GM21515 (cell line): ENCODE measurements around the gene RAB13.

Experiments
- ATAC-seq: cut with Tn5 transposase; IDR thresholded peaks from one replicate; pipeline ENCODE4 v1.9.1; 2021; ENCODE audit not compliant: unreplicated experiment

Gene RAB13

GRCh38 chr1:153957744-153958110, 28.4 kb downstream of the RAB13 start:
- ATAC-seq: peak; percentile 8

- ATAC-seq: no peak
Measured at GRCh38 chr1:153956997-153957715, 29.0 kb downstream of the RAB13 start.

GRCh38 chr1:153954826-153955225, 31.3 kb downstream of the RAB13 start:
- no peak for ATAC-seq

DNA sequence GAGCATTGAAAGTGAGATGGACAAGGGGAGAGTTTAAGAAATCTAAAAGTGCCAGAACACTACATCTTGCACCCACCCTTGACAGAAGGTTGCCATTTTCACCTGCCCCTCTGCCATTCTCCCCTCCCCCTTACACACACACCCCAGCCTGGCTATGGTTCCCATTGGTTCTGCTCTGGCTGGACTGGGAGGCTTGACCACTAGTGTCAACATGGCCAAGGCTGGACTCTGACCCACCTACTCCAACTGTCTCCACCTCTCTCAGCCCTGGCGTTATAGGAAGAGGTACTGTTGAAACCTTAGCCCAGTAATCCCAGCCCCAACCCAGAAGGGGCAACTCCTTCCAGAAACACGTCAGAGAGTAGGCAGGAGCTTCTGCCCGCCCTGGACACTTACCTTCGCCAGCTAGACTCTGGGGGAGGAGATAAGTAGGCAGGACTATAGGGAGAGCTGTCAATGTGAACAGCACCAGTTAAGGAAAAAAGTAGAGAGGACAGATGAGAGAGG, 32.2 kb downstream of the RAB13 start:
- no peak for ATAC-seq

DNA sequence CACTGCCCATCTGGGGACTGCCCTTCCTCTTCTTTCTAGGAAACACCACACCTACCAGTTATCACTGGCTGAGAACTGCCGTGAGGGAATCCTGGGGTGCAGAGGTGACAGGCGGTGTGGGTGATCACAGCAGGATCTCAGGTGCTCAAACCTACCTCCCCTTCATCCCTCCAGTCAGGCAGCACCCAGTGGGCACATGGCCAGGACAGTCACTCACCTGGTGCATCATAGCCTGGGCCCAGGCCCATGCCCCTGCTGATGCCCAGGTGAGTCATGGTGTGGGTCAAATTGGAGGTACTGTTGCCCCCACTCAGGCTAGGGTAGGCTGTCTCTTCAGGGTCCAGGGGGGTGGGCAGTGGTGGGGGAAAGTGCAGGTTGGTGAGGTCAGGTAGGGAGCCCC, 34.3 kb downstream of the RAB13 start:
- ATAC-seq: no peak

- no peak for ATAC-seq
Measured at GRCh38 chr1:153951183-153951582, 35.0 kb downstream of the RAB13 start.

GRCh38 chr1:153946622-153947241, 39.4 kb downstream of the RAB13 start, which contains the start of gene DENND4B:
Gene DENND4B, minus strand, starts transcription at chr1:153946718. Its CDS starts 2,344 bp downstream, at chr1:153944374.
- ATAC-seq: peak; percentile 52

GRCh38 chr1:153945795-153946621, 40.1 kb downstream of the RAB13 start:
- ATAC-seq: peak; percentile 53

DNA sequence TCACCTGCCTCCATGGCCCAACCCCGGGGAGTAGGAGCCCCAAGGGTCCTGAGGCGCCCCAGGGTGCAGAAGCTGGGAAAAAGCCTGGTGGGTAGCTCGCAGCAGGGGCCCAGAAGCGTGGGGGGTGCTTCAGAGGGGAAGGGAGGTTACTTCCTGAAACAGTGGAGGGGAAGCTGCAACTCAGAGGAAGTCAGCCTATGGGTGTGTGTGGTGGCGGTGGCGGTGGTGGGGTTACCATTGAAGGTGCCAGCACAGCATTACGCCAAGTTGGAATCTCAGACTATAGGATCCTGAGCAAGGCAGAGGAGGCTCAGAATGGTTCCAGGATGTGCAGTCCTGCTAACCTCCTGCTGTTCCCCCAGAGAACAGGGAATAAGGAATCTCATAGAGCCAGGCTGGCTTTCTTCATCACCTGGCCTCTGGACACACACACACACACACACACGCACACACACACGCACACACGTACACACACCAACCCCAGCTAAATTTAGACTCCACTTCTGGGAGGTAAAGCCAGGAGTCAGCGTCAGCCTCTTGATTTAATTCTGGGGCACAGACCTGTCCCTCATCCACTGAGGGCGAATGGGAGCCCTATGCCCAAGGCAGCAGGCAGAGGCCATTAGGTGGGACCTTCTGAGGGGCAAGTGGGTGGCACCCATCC, 40.9 kb downstream of the RAB13 start:
- ATAC-seq: peak; percentile 28

DNA sequence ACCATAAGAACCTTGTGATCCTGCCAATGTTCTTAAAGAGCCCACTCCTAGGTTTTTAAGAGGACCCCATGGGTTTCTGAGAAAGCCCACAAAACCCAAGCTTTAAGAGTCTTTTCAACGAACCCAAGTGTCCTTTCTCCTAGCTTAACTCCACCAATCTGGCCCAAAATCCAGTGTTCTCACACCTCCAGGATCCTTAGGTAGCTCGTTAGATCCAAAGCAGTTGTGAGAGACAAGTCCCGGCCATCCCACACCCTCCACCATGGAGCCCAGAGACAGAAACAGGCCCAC, 41.4 kb downstream of the RAB13 start:
- no peak for ATAC-seq

DNA sequence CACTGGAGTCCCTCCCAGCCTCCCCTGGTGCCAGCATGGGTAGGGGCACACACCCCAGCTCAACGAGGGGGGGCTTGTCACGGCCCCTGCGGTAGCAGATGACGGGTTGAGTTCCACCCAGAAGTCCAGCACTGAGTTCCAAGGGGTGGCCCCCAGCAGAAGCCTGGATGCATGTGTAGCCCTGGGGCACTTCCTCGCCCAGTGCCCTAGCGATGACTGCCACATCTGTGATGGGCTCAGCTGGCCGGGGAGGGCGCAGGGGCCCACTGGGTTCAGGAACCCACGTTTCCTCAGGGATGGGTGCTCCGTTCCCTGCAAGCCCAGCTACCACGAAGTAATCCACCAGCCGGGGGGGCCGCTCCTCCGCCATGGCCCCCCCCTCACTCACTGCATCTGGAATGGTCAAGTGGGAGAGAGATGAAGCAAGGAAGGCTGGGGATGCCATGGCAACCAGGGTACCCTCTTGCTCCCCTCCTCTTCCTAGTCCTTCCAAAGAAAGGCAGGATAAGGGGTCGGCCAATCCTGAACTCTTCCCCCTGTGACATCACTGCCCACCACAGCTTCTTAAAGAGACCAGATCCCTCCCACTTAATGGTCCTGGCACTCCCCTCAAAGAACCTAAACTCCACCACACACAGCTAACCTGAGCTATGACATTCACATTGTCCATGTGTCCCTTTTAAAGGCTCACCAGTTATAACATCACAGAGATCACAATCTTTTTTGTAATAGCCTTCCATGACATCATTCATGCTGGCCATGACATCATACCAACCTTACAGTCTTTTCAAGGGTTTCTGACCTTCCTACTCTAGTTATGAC, 41.9 kb downstream of the RAB13 start:
- ATAC-seq: no peak

DNA sequence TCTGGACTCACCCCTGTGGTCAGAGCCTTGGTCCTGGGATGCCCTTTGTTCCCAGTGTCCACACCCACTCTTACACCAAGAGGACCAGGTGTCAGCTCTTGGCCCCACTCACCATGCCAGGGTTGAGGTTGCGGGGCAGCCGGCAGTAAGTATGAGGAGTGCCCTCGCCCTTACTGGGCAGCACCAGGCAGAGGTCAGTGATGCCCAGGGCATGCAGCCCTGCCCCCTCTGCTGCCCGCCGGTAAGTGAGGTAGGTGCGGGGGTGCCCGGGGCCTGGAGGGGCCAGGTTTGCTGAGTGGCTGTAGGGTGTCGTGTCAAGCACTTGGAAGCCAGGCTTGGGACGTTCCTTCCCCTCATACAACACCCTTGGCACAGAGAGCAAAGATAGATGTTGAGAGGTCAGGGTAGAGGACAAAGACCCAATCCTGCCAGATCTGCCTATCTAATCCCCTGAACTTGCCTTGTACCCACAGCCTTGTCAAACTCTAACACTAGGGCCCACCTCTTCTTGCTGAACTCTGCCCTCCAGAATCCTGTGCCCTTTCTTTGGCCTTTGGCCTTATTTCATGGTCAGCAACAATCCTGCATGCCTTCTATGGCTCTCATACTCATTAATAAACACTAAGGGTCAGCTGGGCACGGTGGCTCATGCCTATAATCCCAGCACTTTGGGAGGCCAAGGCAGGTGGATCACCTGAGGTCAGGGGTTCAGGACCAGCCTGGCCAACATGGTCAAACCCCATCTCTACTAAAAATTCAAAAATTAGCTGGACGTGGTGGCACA, 43.2 kb downstream of the RAB13 start:
- ATAC-seq: no peak

DNA sequence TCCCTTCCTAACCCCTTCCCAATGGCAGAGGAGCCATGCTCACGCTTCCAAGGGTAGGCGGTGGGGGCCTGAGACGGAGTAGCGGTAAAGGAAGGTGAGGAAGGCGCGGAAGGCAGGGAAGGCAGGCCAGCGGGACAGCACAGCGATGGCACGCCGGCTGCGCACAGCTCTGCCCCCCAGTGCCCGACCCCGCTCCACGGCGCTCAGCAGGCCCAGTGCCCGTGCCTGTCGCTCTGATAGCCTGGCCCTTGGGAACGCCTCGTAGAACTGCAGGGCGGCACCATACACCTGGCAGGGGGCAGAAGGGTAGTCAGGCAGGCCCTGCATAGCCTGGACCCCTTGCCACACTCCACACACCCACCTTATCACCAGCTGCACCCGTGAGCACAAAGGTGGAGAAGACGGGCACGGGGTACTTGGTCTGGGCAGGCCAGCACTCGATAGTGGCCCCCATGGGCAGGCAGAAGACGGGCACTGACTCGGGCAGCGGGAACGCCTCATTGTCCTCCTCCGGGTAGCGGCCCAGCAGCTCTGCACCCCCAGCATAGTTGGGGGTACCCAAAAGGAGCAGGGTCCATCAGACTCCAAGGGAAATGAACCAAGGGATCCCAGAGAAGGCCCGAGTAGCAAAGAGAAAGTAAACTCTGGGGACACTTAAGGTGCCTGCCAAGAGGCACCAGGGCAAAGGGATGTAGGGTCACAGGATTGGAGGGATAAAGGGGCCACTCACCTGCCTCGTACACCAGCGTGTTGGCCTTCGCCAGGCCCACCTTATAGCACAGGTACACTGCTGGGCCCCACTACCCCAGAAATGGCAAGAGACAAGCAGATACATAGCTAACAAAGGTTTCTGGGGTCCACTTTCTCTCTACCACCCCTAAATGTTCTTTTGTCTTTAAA, 44.1 kb downstream of the RAB13 start:
- no peak for ATAC-seq

DNA sequence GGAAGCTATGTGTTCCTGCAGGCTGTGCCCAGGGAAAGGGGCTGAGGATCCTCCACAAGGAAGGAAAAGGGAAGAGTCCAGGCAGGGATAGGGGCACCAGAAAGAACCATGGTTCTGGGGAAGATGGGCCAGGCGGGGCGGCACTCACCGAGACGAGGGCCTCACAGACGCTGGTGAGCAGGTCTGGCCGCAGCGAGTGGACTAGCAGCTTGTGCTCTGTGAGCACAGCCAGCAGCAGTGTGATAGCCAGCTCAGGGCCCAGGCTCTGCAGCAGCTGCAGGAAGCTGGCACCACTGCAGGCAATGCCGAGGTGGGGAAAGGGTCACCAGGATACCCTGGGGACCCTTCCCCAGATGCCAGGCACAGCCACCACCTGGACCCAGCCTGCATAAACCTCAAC, 45.4 kb downstream of the RAB13 start:
- no peak for ATAC-seq

GRCh38 chr1:153939476-153939875, 46.7 kb downstream of the RAB13 start:
- ATAC-seq: no peak

DNA sequence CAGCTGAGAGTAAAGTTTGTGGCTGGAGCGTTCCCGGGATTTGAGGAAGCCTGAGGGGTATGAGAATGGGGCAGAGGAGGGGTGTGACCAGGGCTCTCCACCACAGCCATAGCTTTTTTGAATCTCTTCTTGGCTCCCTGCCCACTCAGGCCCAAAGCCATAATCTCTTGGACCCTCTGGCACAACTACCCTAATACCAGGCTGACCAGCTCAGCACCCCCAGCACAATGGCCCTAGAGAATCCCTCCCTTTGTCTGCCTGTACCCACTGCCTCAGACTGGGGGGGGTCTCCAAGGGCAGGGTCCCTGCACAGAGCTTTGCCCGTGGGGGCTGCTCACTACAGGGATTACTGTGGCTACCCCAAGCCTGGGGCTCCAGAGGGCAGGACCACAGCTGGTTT, 47.1 kb downstream of the RAB13 start:
- ATAC-seq: no peak

DNA sequence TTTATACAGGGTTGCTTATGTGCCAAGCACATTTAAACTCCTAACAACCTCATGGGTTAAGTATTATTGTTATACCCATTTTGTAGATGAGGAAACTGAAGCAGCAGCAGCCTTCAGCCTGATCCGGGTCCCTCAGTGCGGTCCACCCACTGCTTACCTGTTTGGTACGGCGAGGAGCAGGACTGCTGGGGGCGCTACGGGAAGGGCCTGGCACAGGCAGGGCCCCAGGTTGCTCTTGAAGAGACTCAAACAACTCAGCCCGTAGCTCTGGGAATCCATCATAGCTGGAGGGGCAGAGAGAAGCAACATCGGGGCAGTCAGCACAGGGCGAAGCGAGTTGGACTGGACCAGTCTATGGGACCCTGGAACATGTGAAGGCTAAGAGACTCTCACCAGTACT, 48.8 kb downstream of the RAB13 start:
- ATAC-seq: no peak

- no peak for ATAC-seq
Measured at GRCh38 chr1:153936011-153936802, 49.9 kb downstream of the RAB13 start.
